Measurements from ENCODE around the gene HCRTR1. TPM values are rescaled to one million over a fixed set of nuclear protein-coding genes. Genes with fewer than 3 reads are reported as not detected.

Gene HCRTR1
- total RNA-seq, 1 experiment from 2014 or later: not detected

DNA sequence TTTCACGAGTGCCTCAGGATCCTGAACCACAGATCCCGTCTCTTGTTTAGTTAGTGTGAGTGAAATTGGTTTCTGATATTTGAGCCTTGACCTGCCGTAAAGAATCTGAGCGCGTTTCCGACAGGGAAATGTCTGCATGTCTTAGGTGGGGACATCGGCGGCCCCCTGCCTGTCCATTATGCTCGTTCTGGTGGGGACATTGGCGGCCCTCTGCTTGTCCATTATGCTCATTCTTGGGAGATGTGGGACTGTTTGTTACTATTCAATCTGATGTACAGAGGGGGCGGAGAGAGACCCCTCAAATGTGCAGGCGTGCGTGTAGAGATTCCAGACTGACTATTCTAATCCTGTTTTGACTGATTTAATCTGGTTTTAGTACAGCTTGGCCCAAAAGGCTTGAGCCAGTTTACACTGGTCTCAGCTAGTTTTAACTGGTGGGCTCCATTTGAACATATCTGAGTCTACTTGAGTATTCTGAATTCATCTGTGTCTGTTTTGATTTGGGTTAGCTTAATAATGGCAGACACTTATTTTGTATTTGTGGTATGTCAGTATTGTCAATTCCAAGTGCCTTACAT is 47.8 kb upstream of the HCRTR1 start:
- no TSS peak for BruUV-seq (replicated peaks)
- Histone ChIP-seq H3K4me1 (ENCODE audit: insufficient read depth, low read length, poor library complexity, severe bottlenecking) (no peaks in the 10 kb centered on the region), H3K9me3 (ENCODE audit: low read depth, low read length, poor library complexity, severe bottlenecking) (no peaks in the 10 kb centered on the region), H3K36me3 (ENCODE audit: insufficient read depth, low read length, poor library complexity, severe bottlenecking) (no peaks in the 10 kb centered on the region), H3K4me3 (ENCODE audit: low read depth, low read length, poor library complexity, severe bottlenecking) (no peak overlapping the region), H3K27ac (ENCODE audit: low read depth, low read length, poor library complexity, severe bottlenecking) (no peak overlapping the region), H3K27me3 (replicated peaks; ENCODE audit: insufficient read depth, low read depth, low read length, poor library complexity) (no peaks in the 10 kb centered on the region)
- ChIA-PET POLR2A (ENCODE audit: low non-redundant PET) (no interaction called here), CTCF (interaction anchor here (0.5 kb wide), 1 partner anchor 230 kb away, joined by 4 read pairs; no protein-coding TSS in a partner anchor)
- intact Hi-C loops (cut with micrococcal nuclease; ENCODE audit: unreplicated experiment): no loop called here
- TF ChIP-seq EZH2 (IDR thresholded peaks at IDR 0.05; ENCODE audit: borderline replicate concordance, low read depth, low read length, poor library complexity, severe bottlenecking): no peak
- TF ChIP-seq, protein P1, sequence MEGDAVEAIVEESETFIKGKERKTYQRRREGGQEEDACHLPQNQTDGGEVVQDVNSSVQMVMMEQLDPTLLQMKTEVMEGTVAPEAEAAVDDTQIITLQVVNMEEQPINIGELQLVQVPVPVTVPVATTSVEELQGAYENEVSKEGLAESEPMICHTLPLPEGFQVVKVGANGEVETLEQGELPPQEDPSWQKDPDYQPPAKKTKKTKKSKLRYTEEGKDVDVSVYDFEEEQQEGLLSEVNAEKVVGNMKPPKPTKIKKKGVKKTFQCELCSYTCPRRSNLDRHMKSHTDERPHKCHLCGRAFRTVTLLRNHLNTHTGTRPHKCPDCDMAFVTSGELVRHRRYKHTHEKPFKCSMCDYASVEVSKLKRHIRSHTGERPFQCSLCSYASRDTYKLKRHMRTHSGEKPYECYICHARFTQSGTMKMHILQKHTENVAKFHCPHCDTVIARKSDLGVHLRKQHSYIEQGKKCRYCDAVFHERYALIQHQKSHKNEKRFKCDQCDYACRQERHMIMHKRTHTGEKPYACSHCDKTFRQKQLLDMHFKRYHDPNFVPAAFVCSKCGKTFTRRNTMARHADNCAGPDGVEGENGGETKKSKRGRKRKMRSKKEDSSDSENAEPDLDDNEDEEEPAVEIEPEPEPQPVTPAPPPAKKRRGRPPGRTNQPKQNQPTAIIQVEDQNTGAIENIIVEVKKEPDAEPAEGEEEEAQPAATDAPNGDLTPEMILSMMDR (conservative IDR thresholded peaks at IDR 0.05; ENCODE audit: low read depth, low read length): no peak
- no peak for DNase-seq (ENCODE audit: low spot score)

- CTCF ChIA-PET: interaction anchor here (1.4 kb wide), 1 partner anchor 48 kb away, joined by 4 read pairs; no protein-coding TSS in a partner anchor
- no peaks in the 10 kb centered on the region for H3K36me3 ChIP-seq (ENCODE audit: insufficient read depth, low read length, poor library complexity, severe bottlenecking)
- DNase-seq (ENCODE audit: low spot score): no peak
- TF ChIP-seq EZH2 (IDR thresholded peaks at IDR 0.05; ENCODE audit: borderline replicate concordance, low read depth, low read length, poor library complexity, severe bottlenecking): no peak
- TF ChIP-seq, protein P1 (conservative IDR thresholded peaks at IDR 0.05; ENCODE audit: low read depth, low read length): no peak
- H3K27ac ChIP-seq (ENCODE audit: low read depth, low read length, poor library complexity, severe bottlenecking): no peak overlapping the region
- no TSS peak for BruUV-seq (replicated peaks)
- no peaks in the 10 kb centered on the region for H3K4me1 ChIP-seq (ENCODE audit: insufficient read depth, low read length, poor library complexity, severe bottlenecking)
- H3K27me3 ChIP-seq (replicated peaks; ENCODE audit: insufficient read depth, low read depth, low read length, poor library complexity): no peaks in the 10 kb centered on the region
- POLR2A ChIA-PET (ENCODE audit: low non-redundant PET): no interaction called here
- no peaks in the 10 kb centered on the region for H3K9me3 ChIP-seq (ENCODE audit: low read depth, low read length, poor library complexity, severe bottlenecking)
- no peak overlapping the region for H3K4me3 ChIP-seq (ENCODE audit: low read depth, low read length, poor library complexity, severe bottlenecking)
- intact Hi-C loops (cut with micrococcal nuclease; ENCODE audit: unreplicated experiment): no loop called here
Observed at GRCh38 chr1:31570228-31570627, 47.3 kb upstream of the HCRTR1 start.

DNA sequence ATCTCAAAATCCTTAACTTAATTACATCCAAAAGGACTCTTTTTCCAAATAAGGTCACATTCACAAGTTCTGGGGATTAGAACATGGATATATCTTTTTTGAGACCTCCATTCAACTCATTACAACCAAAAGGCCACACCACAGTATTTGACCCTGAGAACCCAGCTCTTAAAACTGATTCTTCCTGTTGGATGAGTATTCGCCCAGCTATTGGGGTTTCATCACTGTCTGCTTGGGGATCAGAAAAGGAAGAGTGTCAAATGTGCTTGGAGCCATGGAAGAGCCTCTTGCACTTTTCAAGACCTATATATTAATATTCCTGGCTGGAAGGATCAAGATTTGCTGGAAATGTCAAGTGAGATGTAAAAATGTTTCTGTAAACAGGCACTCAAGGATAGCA is 46.6 kb upstream of the HCRTR1 start:
- Histone ChIP-seq H3K4me1 (ENCODE audit: insufficient read depth, low read length, poor library complexity, severe bottlenecking) (no peaks in the 10 kb centered on the region), H3K4me3 (ENCODE audit: low read depth, low read length, poor library complexity, severe bottlenecking) (no peak overlapping the region), H3K36me3 (ENCODE audit: insufficient read depth, low read length, poor library complexity, severe bottlenecking) (no peaks in the 10 kb centered on the region), H3K27me3 (replicated peaks; ENCODE audit: insufficient read depth, low read depth, low read length, poor library complexity) (no peaks in the 10 kb centered on the region), H3K9me3 (ENCODE audit: low read depth, low read length, poor library complexity, severe bottlenecking) (no peaks in the 10 kb centered on the region), H3K27ac (ENCODE audit: low read depth, low read length, poor library complexity, severe bottlenecking) (no peak overlapping the region)
- ChIA-PET POLR2A (ENCODE audit: low non-redundant PET) (no interaction called here), CTCF (interaction anchor here (1.4 kb wide), 1 partner anchor 47 kb away, joined by 4 read pairs; no protein-coding TSS in a partner anchor)
- no peak for DNase-seq (ENCODE audit: low spot score)
- TF ChIP-seq EZH2 (IDR thresholded peaks at IDR 0.05; ENCODE audit: borderline replicate concordance, low read depth, low read length, poor library complexity, severe bottlenecking): no peak
- TF ChIP-seq, protein P1 (conservative IDR thresholded peaks at IDR 0.05; ENCODE audit: low read depth, low read length): no peak
- no TSS peak for BruUV-seq (replicated peaks)
- intact Hi-C loops (cut with micrococcal nuclease; ENCODE audit: unreplicated experiment): no loop called here

All from A673 (cell line).